Vagina (tissue), 2 donors: ENCODE results near the gene DPYSL3.

Experiments
- POLR2A ChIP-seq, 2 donors: fragments of 450-650 bp; IDR thresholded peaks; one replicate each; pipeline ENCODE4 v1.6.1; 2017; ENCODE audit warnings: antibody characterized with exemption in 2 of 2, mild to moderate bottlenecking in 2 of 2, moderate library complexity in 2 of 2
- POLR2AphosphoS5 ChIP-seq, 2 donors: sonication (generic); formaldehyde crosslinking; IDR thresholded peaks; one replicate each; pipeline ENCODE4 v1.9.0; 2017; ENCODE audit warnings: antibody characterized with exemption in 2 of 2, mild to moderate bottlenecking in 2 of 2, low read depth in 1 of 2; ENCODE audit not compliant: insufficient read depth in 1 of 2
- TF ChIP-seq, protein P1 (sequence below), 3 experiments: fragments of 450-650 bp in 2 of 3; fragments of 200-600 bp in 1 of 3; sonication (generic) in 1 of 3; IDR thresholded peaks; one replicate each; pipeline ENCODE4 v1.5.1; 2017 to 2019; ENCODE audit warnings: antibody characterized with exemption in 3 of 3, mild to moderate bottlenecking in 2 of 3, moderate library complexity in 2 of 3

DNA sequence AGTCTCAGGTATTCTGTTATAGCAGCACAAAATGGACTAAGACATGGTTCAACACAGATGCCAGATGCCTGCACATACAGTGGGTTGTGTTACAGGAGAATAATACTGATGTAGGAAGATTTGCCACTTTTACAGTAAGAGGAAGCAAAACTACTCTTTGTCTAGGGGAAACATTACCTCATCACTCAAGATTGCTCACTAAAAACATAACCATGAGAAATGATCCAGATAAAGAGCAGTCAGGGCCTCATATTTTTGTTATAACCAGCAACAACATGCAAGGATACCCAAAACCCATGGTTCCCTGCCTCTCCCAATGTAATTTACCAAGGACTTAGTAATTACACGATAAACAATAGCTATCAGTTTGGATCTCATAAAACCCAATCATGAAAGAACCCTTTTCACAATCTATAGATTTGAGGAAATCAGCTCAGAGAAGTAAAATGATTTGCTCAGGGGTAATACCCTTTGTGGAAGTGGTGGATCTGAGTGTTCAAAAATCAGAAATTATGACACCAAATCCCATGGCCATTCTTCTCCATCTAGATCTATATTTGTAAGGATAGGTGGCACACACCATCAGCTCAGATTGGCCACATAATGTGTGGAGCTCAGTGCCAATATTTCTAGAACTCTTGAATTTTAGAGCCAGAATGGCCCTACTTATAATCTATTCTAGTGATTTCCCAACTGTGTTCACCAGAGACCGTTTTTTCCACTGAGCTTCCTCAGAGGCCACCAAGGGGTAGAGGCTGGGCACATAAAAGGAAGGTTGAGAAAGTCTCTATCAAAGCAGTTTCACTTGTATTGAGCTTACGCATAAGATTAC is 27.8 kb downstream of the DPYSL3 start:
- TF ChIP-seq, protein P1, sequence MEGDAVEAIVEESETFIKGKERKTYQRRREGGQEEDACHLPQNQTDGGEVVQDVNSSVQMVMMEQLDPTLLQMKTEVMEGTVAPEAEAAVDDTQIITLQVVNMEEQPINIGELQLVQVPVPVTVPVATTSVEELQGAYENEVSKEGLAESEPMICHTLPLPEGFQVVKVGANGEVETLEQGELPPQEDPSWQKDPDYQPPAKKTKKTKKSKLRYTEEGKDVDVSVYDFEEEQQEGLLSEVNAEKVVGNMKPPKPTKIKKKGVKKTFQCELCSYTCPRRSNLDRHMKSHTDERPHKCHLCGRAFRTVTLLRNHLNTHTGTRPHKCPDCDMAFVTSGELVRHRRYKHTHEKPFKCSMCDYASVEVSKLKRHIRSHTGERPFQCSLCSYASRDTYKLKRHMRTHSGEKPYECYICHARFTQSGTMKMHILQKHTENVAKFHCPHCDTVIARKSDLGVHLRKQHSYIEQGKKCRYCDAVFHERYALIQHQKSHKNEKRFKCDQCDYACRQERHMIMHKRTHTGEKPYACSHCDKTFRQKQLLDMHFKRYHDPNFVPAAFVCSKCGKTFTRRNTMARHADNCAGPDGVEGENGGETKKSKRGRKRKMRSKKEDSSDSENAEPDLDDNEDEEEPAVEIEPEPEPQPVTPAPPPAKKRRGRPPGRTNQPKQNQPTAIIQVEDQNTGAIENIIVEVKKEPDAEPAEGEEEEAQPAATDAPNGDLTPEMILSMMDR (IDR thresholded peaks at IDR 0.05) = no peak
- no peak for TF ChIP-seq POLR2A (IDR thresholded peaks at IDR 0.05)
- TF ChIP-seq POLR2AphosphoS5 (IDR thresholded peaks at IDR 0.05; ENCODE audit: insufficient read depth in 1 of 2, low read depth in 1 of 2) = no peak
